GM19324 (cell line): Measurements from ENCODE around the gene ZNF587.
"Not testable (repeated sequence)": the region's sequence is repeated elsewhere in the genome, so short reads cannot be mapped to it uniquely, and the experiment has no call there.

Source experiments
- ATAC-seq: cut with Tn5 transposase; IDR thresholded peaks from one replicate; pipeline ENCODE4 v1.9.1; 2021; ENCODE audit warnings: mild to moderate bottlenecking, moderate library complexity; ENCODE audit not compliant: unreplicated experiment, low FRiP score

Gene ZNF587

DNA sequence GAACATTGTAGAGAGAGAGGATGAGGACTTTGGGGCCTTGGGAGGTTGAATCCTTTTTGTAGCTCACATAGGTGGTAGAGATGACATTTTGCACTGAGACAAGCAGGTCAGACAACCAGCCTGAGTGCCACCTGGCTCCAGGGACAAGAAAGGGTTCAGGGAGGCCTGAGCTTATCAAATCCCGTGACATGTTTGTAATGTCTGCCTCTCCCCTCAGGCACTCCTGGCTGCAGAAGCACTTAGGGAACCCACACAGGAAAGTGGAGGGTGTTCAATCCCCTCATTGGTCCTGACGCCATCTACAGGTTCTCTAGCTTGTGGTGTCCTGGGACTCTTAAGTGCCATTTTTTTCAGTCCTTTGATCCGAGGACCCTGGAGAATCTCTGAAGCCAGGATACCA, 28.6 kb upstream of the ZNF587 start:
- ATAC-seq, result not testable (repeated sequence)

DNA sequence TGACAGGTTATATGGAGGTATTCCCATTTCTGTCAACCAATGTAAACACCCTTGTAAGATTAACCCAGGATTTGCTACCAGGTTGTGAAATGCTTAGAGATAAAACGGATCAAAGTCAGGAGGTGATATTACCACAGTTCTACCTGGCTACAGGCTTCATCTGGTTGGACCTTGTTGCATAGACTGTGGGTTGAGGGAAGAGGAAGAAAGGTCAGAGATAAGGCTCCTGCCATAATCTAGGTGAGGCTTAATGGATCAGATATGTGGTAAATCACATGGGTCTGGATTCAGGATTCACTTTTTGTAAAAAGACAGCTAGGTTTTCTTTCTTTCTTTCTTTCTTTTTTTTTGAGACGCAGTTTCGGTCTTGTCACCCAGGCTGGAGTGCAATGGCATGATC, 28.2 kb upstream of the ZNF587 start:
- ATAC-seq, result not testable (repeated sequence)

DNA sequence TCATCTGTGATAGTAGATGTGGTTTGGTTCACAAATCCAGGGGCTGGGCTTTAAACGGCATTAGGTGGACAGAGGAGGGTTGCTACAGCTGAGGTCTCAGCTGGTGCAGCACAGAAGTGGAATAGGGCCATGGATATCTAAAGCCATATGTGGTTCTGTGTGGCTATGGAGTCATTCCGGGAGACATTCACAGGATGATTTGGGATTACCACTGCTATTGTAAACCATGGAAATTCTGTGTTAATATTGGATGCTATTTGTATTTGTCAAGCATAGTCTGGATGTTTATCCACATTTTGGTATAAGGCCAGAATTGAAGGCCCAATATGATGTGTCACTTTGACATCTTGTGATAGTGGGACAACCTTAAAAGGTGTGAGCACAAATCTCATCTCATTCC, 26.5 kb upstream of the ZNF587 start:
- ATAC-seq, result not testable (repeated sequence)

DNA sequence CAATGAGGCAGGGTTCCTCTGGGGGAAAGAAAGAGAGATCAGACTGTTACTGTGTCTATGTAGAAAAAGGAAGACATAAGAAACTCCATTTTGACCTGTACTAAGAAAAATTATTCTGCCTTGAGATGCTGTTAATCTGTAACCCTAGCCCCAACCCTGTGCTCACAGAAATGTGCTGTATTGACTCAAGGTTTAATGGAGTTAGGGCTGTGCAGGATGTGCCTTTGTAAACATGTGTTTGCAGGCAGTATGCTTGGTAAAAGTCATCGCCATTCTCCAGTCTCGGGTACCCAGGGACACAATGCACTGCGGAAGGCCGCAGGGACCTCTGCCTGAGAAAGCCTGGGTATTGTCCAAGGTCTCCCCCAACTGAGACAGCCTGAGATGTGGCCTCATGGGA, 26.1 kb upstream of the ZNF587 start:
- ATAC-seq, result not testable (repeated sequence)

DNA sequence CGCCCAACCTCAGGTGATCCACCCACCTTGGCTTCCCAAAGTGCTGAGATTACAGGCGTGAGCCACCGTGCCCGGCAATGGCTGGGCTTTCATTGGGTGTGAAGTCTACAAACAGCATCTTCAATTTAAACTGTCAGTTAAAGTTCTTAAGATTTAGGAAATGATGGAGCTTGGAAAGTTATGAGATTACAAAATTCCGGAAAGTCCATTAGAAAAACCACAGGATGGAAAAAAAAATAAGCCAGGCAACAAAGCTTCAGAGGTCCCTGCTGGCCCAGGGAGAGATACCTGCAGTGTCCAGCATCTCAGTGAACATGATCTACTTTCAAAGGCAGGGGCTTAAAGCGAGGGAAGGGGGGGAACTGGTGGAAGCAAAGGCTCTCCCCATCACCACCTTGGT, 24.1 kb upstream of the ZNF587 start:
- no peak for ATAC-seq

DNA sequence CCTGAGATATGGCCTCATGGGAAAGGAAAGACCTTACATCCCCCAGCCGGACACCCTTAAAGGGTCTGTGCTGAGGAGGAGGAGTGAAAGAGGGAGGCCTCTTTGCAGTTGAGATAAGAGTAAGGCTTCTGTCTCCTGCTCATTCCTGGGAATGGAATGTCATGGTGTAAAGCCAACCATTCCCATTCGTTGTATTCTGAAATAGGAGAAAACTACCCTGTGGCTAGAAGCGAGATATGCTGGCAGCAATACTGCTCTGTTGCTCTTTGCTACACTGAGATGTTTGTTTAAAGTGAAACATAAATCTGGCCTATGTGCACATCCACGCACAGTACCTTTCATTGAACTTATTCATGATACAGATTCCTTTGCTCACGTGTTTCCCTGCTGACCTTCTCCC, 20.3 kb upstream of the ZNF587 start:
- no peak for ATAC-seq

DNA sequence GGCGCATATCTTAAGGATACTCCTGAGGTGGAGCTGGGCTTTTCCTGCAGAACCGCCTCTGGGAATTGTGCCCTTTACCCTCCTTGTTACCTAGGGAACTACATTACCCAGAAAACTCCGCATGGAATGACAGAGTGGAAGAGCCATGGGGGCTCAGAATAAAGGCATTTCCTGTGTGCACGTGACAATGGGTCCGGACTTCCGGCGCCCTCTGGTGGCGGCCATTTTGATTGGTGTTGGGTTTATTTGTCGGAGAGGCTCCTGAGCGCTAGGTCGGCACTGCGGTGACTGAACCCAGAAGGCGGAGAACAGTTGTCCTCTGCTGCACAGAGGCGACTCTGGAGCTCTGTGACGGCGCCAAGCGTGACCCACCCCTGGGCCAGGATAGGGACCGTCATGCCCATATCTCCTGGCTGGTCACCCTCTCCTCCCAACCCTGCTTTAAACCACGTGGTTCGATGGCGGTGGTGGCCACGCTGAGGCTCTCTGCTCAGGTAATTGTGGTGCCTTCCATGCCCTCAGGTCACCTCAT, 19.5 kb upstream of the ZNF587 start, which contains the start of gene ZNF587B:
Gene ZNF587B, plus strand, starts transcription at position 229 of the 532 bp plus-strand sequence. Its CDS starts 230 bp downstream, at position 459.
- no peak for ATAC-seq

DNA sequence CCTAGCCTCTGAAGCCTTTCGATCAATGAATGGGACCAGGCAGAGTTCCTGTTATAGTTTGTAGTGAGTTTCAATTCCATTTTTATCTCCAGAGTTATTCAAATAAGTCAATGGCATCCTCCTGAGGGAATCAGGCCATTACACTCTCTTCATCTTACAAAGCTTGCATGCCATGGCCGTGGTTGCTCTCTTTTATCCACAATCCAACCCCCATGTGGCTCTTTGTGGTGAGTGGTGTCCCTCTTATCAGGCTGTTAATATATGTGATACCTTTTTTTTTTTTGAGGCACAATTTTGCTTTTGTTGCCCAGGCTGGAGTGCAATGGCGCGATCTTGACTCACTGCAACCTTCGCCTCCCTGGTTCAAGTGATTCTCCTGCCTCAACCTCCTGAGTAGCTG, 12.7 kb upstream of the ZNF587 start:
- ATAC-seq, result not testable (repeated sequence)

DNA sequence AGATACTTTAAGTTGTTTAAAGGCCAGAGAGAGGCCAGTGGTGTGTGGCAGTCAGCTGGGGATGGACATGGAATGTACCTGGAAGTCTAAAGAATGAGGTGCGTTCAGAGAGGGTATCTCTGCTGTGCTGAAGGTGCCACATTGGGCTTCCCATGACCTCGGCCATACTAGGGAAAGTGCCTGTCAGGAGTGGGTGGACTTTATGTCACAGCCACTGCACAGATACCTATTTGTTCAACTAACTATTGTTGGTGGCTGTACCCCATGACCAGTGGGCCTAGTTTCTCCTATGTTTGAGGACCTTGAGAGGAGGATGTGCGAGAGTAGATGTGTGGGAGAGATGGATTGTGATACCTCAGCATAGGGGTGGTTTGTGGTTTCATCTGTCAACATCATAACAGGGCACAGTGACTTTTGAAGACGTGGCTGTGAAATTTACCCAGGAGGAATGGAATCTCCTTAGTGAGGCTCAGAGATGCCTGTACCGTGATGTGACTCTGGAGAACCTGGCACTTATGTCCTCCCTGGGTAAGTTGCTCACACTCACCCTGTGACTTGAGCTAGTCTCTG, 11.0 kb upstream of the ZNF587 start:
- not testable (repeated sequence) for ATAC-seq

DNA sequence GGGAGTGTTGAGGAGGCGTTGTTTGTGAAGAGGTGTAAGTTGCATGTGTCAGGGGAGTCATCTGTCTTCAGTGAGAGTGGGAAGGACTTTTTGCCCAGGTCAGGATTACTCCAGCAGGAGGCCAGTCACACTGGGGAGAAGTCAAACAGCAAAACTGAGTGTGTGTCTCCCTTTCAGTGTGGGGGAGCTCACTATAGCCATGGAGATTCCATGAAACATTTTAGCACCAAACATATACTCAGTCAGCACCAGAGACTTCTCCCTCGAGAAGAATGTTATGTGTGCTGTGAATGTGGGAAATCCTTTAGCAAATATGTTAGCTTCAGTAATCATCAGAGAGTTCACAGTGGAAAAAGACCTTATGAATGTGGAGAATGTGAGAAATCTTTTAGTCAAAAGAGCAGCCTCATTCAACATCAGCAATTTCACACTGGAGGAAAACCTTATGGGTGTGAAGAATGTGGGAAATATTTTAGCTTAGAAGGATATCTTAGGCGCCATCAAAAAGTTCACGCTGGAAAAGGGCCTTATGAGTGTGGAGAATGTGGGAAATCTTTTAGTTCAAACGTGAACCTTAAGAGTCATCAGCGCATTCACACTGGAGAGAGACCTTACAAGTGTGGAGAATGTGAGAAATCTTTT, 8.4 kb upstream of the ZNF587 start:
- ATAC-seq, result no peak

DNA sequence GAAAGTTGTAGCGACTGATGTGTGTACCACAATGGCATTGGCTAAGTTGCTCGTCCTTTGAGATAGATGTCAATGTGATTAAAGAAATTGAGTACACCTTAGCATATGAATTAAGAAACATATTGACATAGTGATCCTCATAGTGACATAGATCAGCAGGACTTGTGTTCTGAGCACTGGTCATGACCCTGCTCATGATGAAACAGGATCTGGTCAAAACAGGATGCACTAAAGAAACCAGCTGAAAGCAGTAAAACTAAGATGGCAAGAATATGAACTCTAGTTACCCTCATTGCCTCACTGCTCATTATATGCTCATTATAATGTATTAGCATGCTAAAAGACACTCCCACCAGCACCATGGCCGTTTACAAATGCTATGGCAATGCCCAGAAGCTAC, 2.5 kb upstream of the ZNF587 start:
- ATAC-seq, result not testable (repeated sequence)

DNA sequence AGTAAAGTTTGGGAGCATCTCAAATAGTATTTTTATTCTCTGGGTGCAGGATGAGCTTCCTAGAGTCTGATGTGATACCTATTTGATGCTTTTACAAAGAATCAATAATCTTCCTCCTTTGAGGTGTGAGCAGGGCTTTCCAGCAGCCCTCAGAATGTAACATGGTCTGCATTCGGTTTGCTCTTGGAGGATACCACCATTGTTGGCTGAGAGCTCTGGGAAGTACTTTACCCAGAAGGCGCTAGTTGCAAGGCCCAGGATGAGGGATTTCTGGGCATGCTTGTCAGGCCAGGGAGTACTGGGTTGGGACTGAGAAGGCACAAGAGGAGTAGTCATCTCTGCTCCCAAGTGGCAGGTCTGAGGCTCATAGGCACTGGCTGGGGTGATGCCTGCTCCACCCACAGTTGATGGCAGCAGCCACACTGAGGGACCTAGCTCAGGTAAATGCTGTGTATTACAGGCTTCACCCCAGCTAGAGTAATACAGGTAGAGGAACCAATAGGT, 445 bp upstream of the ZNF587 start:
- peak; percentile 29 for ATAC-seq

DNA sequence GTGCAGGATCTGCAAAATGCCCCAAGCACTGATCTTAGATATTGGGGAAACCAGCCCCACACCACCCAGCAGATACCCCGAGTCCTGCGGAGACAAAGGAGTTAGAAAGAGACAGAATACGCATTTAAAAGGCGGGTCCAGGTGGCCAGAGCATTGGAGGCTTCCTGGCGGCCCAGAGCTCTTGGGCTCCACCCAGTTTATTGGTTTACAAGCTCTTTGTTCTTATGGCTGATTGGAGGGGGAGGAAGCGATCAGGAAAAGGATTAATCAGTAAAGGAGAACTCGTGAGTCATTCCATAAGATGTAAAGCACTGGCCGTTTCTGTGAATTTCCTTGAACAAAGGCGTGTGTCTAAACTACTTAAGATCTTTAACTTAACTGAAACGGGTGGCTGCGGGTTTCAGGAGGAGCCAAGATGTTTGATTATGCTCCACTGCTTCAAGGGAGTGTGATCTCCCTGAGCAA, 926 bp downstream of the ZNF587 start:
- ATAC-seq, result no peak

DNA sequence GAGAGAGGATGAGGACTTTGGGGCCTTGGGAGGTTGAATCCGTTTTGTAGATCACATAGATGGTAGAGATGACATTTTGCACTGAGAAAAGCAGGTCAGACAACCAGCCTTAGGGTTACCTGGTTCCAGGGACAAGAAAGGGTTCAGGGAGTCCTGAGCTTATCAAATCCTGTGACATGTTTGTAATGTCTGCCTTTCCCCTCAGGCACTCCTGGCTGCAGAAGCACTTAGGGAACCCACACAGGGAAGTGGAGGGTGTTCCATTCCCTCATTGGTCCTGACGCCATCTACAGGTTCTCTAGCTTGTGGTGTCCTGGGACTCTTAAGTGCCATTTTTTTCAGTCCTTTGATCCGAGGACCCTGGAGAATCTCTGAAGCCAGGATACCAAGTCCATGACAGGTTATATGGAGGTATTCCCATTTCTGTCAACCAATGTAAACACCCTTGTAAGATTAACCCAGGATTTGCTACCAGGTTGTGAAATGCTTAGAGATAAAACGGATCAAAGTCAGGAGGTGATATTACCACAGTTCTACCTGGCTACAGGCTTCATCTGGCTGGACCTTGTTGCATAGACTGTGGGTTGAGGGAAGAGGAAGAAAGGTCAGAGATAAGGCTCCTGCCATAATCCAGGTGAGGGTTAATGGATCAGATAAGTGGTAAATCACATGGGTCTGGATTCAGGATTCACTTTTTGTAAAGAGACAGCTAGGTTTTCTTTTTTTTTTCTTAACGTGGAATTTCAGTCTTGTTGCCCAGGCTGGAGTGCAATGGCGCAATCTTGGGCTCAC, 2.3 kb downstream of the ZNF587 start:
- not testable (repeated sequence) for ATAC-seq

DNA sequence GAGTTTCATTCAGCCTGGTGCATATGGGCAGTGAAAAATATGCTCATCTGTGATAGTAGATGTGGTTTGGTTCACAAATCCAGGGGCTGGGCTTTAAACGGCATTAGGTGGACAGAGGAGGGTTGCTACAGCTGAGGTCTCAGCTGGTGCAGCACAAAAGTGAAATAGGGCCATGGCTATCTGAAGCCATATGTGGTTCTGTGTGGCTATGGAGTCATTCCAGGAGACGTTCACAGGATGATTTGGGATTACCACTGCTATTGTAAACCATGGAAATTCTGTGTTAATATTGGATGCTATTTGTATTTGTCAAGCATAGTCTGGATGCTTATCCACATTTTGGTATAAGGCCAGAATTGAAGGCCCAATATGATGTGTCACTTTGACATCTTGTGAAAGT, 4.5 kb downstream of the ZNF587 start:
- not testable (repeated sequence) for ATAC-seq

DNA sequence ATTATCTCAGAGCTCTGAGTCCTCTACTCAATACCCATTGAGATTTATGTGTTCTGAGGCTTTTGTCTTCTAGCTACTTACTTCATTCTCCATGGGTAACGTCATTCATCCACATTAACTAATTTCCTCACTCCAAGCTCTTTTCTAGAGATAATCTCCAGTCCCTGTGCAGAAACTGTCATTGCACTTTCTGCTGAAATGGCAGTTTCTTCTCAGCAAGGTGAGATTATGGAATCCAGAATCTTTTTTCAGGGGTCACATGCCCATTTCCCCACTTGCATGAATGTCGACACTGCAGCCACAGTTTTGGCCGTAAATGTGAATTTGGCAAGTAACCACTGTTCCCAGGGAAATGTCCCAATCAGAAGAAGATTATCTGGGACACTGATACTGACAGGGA, 12.7 kb downstream of the ZNF587 start:
- not testable (repeated sequence) for ATAC-seq

DNA sequence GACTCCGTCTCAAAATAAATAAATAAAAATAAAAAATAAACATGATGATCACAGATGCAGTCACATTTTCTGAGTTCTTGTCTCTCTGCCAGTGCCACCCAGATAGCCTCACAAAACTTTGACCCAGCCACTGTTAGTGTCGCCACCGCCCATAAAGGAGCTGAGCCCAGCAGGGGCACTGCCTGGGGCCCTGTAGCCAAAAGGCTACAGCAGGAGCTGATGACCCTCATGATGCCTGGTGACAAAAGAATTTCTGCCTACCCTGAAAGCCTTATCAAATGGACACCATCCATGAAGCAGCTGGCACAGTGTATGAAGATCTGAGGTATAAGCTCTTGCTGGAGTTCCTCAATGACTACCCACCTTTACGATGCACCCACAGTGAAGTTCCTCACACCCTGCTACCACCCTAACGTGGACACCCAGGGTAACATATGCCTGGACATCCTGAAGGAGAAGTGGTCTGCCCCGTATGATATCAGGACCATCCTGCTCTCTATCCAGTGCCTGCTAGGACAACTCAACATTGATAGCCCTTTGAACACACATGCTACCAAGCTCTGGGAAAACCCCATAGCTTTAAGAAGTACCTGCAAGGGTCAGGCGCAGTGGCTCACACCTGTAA, 18.3 kb downstream of the ZNF587 start:
- ATAC-seq, result no peak

DNA sequence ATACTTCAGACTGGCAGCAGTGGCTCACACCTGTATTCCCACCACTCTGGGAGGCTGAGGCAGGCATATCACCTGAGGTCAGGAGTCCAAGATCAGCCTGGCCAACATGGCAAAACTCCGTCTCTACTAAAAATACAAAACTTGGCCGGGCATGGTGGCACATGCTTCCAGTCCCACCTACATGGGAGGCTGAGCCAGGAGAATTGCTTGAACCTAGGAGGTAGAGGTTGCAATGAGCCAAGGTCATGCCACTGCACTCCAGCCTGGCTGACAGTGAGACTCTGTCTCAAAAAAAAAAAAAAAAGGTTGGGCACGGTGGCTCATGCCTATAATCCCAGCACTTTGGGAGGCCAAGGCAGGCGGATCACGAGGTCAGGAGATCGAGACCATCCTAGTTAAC, 20.0 kb downstream of the ZNF587 start:
- not testable (repeated sequence) for ATAC-seq

DNA sequence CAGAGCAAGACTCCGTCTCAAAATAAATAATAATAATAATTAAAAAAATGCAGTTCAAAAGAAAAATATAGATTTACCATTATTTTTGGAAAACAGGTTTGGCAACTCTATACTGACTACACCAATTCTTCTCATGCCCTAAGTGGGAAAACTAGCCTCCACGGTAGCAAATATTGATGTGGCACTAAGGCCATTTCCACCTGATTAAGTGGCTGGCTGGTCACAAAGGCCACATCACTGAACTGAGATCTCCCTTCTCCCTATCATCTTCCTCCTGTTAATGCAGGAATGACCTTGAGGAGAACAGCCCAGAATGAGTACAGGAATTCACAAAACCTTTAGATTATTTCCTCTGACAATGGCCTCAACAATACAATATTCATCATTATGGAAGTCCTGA, 20.6 kb downstream of the ZNF587 start:
- no peak for ATAC-seq

DNA sequence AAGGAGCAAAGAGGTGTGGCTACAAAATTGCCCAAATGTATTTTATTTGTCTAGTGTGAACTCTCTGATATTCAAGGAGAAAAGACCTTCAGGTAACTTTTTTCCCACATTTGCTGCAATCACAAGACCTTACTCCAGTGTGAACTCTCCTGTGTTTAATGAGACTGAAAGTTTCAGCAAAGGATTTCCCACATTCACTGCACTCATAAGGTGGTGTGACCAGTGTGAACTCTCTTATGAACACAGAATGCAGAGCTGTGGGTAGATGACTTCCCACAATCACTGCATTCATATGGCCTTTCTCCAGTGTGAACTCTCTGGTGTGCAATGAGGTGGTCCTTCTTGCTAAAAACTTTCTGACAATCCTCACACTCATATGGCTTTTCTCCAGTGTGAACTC, 22.8 kb downstream of the ZNF587 start:
- ATAC-seq, result no peak
